LoVo (cell line): ENCODE measurements around the gene BTNL8.

Source experiments
- DNase-seq: peaks from one replicate; pipeline ENCODE4 v3.0.0-alpha.2; 2016; ENCODE audit warnings: low spot score

BTNL8 gene

GRCh38 chr5:180970336-180970735 lies 71.4 kb downstream of the BTNL8 start:
- no peak for DNase-seq

GRCh38 chr5:180970875-180971274 lies 71.9 kb downstream of the BTNL8 start:
- no peak for DNase-seq

- no peak for DNase-seq
These were observed 75.8 kb downstream of the BTNL8 start for GRCh38 chr5:180974612-180975315.

- DNase-seq: no peak
These were observed 76.4 kb downstream of the BTNL8 start for GRCh38 chr5:180975338-180975737.

- no peak for DNase-seq
These were observed 77.6 kb downstream of the BTNL8 start for GRCh38 chr5:180976518-180976917.

- no peak for DNase-seq
These were observed 78.9 kb downstream of the BTNL8 start for GRCh38 chr5:180977852-180978251.

- no peak for DNase-seq
These were observed 83.2 kb downstream of the BTNL8 start for GRCh38 chr5:180982008-180982741.

GRCh38 chr5:180988016-180988415 lies 89.1 kb downstream of the BTNL8 start:
- no peak for DNase-seq

GRCh38 chr5:180988592-180988991 lies 89.6 kb downstream of the BTNL8 start, which contains the start of gene BTNL3:
BTNL3 (plus strand) TSS chr5:180988846; CDS start chr5:180989029, 183 bp downstream.
- no peak for DNase-seq

GRCh38 chr5:180990086-180990881 lies 91.3 kb downstream of the BTNL8 start:
- no peak for DNase-seq

- no peak for DNase-seq
These were observed 91.9 kb downstream of the BTNL8 start for GRCh38 chr5:180990882-180991242.
